ENCODE measurements around the gene ZFAND3.

The ZFAND3 gene

GRCh38 chr6:37827603-37828265 lies 8.2 kb downstream of the ZFAND3 start:
- no peak for FAIRE-seq

- FAIRE-seq = no peak
These were observed 10.7 kb downstream of the ZFAND3 start for GRCh38 chr6:37830225-37830624.

- no peak for FAIRE-seq
These were observed 11.9 kb downstream of the ZFAND3 start for GRCh38 chr6:37831457-37831856.

- no peak for FAIRE-seq
These were observed 16.4 kb downstream of the ZFAND3 start for GRCh38 chr6:37835923-37836322.

GRCh38 chr6:37838219-37838921 lies 18.8 kb downstream of the ZFAND3 start:
- no peak for FAIRE-seq

- no peak for FAIRE-seq
These were observed 20.8 kb downstream of the ZFAND3 start for GRCh38 chr6:37840143-37840939.

- no peak for FAIRE-seq
These were observed 21.4 kb downstream of the ZFAND3 start for GRCh38 chr6:37840940-37841300.

- no peak for FAIRE-seq
These were observed 25.7 kb downstream of the ZFAND3 start for GRCh38 chr6:37845026-37845911.

GRCh38 chr6:37845930-37846329 lies 26.4 kb downstream of the ZFAND3 start:
- no peak for FAIRE-seq

- no peak for FAIRE-seq
These were observed 28.2 kb downstream of the ZFAND3 start for GRCh38 chr6:37847704-37848103.

- FAIRE-seq = no peak
These were observed 28.8 kb downstream of the ZFAND3 start for GRCh38 chr6:37848371-37848770.

GRCh38 chr6:37850260-37850659 lies 30.7 kb downstream of the ZFAND3 start:
- FAIRE-seq = no peak

GRCh38 chr6:37850728-37851285 lies 31.3 kb downstream of the ZFAND3 start:
- FAIRE-seq = no peak

GRCh38 chr6:37851997-37852524 lies 32.5 kb downstream of the ZFAND3 start:
- no peak for FAIRE-seq

GRCh38 chr6:37856285-37856684 lies 36.8 kb downstream of the ZFAND3 start:
- no peak for FAIRE-seq

- no peak for FAIRE-seq
These were observed 38.8 kb downstream of the ZFAND3 start for GRCh38 chr6:37858363-37858762.

GRCh38 chr6:37860226-37860839 lies 40.8 kb downstream of the ZFAND3 start:
- FAIRE-seq = peak; percentile 43

GRCh38 chr6:37861452-37861851 lies 41.9 kb downstream of the ZFAND3 start:
- no peak for FAIRE-seq

- FAIRE-seq = no peak
These were observed 42.9 kb downstream of the ZFAND3 start for GRCh38 chr6:37862430-37862829.

- FAIRE-seq = no peak
These were observed 43.5 kb downstream of the ZFAND3 start for GRCh38 chr6:37862992-37863391.

- no peak for FAIRE-seq
These were observed 44.7 kb downstream of the ZFAND3 start for GRCh38 chr6:37864250-37864649.

GRCh38 chr6:37865504-37865903 lies 46.0 kb downstream of the ZFAND3 start:
- no peak for FAIRE-seq
